NOMO-1 treated with dmso at 0.1 percent for 144 hours (cell line): ENCODE results near the gene MYH7B.

ENCODE experiments used
- DNase-seq: peaks from one replicate; lab custom pipeline; 2025; ENCODE audit not compliant: unreplicated experiment; lab: John Stamatoyannopoulos, UW

MYH7B gene

DNA sequence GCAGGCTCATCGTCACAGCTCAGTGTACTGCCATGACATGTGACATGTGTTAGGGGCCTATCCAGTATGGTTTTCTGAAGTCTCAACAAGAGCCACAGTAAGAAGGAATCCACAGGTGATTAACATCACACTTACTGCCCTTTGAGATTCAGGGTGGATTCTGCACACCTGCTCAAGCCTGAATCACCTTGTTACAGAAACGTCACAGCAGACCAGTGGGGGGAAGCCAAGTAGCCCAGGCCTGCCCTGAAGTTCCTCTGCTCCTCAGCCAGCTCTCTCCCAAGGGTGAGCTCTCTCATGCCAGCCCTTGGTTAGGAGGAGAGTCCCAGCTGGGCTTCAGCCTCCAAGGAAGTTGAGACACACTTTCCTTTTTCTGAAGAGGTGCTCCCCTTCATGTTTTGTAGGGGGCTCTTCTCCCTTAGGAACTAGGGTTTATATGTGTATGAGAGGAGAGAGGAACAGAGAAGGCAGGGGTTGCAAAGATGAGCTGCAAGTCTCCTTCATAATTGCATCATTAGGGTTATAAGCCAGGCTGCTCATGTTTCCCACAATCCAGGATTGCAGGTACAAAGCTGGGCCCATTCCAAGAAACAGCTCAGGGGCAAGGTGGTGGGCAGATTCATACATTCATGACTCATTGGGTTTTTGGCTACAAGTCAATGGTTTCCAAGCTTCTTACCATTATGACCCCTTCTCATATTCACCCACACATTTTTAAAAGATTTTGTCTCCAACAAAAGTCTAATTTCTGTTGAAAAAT lies 11.7 kb upstream of the MYH7B start:
- no peak for DNase-seq

DNA sequence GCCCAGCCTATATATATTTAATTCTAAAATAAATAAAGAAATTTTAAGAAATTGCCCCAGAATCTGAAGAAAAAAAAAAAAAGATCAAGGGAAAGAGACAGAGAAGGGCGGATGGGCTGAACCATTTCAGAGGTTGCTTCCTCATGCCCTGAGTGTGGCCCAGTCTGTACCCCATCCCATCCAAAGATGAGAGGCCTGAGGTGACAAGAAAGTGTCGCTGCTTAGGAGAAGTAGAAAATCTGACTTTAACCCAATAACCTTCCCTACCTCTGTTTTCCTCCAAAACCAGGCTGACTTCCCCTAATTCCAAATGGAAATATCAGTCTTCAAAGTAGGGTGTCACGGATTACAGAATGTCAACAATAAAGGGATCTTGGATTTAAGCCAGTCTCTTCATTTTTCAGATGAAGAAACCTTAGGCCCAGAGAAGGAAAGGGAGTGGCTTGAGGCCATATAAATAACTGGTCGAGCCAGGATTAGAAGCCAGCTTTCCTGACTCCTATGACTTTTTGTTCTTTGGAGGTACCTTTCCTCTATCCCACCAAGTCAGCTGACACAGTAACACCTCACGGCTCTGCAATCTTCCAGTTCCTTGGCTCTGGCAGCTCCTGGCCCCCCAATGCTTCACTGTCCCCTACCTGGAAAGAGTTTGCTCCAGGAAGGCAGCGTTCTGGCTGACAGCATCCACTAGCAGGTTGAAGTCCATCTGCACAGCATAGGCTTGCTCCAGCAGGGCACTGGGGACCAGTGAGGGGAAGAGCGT lies 10.2 kb upstream of the MYH7B start:
- DNase-seq: no peak

DNA sequence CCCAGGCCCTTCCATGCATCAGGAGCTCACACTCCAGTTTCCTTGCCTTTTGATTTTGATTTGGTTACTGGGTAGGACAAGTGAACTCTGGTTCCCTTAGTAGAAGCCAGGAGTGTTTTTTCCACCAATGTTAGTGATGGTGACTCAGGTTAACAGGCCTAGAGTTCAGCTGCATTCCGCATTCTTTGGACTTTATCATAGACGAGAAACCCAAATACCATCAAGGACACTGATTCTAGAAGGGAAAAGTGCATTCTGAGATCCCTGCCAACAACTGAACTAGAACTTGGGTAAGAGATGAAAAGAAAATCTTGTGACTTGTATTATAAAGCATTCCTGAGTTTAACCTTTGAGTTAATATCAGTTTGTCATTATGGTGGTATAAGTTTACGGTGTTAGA lies 9.0 kb upstream of the MYH7B start:
- DNase-seq: no peak

- no peak for DNase-seq
These were observed 8.3 kb upstream of the MYH7B start for GRCh38 chr20:34947336-34947735.

GRCh38 chr20:34948030-34948429 lies 7.6 kb upstream of the MYH7B start:
- DNase-seq: no peak

DNA sequence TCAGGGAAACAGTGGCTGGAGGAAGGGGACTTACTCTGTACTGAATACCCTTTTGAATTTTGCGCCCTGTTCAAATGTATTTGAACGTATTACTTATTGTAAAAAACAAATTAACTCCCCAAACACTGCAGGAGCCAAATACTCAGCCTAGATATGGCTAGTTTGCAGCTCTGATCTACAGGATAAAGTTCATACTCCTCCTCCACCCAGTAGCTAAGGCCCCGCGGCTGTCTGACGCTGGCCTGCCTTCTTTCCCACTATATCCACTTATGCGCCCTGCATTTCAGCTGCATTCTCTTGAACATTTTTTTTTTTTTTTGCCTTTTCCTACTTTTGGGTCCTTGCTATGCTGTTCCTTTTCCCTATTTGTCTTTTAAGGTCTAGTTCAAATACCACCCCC lies 6.5 kb upstream of the MYH7B start:
- DNase-seq: no peak

DNA sequence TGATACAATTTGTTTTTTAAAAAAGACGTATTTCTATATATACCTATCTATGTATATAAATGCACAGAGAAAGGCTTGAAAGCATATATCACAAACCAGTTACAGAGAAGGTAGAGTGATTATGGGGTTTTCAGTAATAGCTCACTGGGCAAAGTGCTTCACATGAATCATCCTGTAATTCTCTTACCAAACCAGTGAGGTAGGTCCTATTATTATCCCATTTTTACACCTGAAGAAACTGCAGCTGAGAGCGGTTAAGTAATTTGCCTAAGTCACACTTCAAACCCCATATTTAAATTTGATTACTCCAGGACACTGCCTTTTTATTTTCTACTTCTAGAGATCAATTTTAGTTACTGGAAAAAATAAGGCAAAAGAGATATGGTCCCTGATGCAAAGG lies 4.4 kb upstream of the MYH7B start:
- DNase-seq: no peak

GRCh38 chr20:34951652-34952051 lies 4.0 kb upstream of the MYH7B start:
- DNase-seq: no peak

GRCh38 chr20:34952671-34953070 lies 3.0 kb upstream of the MYH7B start:
- no peak for DNase-seq

DNA sequence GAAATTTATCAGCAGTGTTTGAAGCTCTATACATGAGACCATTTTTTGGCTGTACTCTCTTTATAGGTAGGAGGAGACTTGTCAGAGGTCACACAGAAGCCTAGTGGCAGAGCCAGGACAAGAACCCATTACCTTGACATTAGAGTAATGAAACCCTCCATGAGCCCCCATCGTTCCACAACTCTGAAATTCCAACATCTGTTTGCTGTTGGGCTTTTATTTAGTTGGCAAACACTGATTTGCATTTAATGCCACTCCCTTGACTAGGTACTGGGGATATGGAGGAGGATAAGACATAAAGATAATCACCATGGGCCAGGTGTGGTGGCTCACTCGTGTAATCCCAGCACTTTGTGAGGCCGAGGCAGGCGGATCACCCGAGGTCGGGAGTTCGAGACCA lies 1.7 kb upstream of the MYH7B start:
- no peak for DNase-seq

- no peak for DNase-seq
These were observed 801 bp upstream of the MYH7B start for GRCh38 chr20:34954904-34955230.

DNA sequence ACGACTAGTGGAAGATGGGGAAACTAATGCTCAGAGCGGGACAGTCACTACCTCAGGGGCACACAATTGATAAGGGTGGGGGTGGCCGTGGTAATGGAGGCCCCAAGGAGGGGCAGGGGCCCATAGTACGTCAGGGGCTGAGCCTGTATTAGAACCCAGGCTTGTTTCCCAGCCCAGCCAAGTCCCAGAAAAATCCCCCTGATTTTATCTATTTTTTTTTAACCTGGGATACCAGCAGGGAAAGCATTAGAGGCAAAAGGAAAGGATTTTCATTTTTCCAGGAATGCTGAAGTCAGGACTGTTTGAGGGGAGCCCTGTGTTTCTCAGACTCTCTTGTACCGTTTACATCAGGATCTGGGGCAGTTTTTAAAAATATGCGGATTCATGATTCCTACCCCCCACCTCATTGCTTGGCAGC lies 382 bp downstream of the MYH7B start:
- DNase-seq: no peak

- no peak for DNase-seq
These were observed 1.2 kb downstream of the MYH7B start for GRCh38 chr20:34956751-34957472.

GRCh38 chr20:34964486-34964885 lies 8.8 kb downstream of the MYH7B start:
- no peak for DNase-seq

DNA sequence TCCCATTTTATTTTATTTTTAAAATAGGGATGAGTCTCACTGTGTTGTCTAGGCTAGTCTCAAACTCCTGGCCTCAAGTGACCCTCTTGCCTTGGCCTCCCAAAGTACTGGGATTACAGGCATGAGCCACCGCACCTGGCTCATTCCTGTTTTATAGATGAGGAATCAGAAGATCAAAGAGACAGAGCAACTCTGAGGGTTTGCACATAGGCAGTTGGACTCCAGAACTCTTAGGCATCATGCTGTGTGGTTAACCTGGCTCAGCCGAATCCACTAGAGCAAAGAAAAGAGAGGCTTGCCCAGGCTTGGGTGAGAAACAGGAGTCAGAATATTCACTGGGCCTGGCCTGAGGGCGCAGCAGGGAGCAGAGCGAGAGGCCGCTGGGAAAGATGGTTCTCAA lies 9.4 kb downstream of the MYH7B start:
- no peak for DNase-seq

DNA sequence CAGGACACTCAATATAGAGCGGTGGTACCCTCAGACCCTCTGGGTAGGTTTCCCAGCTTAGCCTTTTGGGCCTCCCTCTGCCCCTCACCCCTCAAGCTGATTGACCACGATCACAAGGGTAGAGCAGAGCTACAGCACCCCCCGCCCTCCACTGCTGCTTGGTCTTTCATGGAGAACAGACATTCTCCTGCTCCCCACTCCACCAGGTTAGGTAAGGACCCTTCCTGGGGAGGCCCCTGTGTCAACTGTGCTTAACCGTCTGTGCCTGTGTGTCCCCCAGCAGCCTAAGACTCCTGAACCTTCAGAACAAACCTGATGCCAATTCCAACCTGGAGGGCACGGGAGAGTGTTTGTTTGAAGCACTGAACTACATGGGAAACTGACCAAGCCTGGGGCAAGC lies 11.8 kb downstream of the MYH7B start:
- no peak for DNase-seq

GRCh38 chr20:34968042-34968775 lies 12.5 kb downstream of the MYH7B start:
- no peak for DNase-seq

DNA sequence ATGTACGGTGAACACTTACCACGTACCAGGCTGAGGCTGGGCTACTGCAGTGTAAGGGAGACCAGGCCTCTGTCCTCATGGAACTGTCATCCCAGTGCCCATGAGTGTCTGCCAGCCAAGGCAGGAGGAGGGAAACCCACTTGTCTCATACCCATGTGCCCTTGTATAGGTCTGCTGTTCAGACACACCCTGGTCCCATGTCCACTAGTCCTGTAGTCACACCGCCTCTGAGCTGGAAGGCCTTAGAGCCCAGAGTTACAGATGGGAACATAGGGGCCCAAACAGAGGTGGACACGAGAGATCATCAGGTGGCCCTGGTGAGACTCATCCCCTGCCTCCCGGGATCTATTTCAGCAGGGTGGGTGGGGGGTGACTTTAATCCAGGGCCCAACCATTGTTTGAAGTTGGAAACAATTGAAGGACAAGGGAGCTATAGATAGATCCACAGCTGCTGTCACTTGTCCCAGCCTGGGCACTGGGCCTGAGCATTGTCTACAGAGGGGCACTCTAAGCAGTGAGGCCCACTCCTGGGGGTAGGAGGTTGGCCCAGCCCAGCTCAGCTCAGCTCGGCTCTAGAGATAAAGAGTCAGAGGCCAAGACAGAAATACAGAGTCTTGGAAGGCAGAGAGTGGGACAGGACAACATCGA lies 14.6 kb downstream of the MYH7B start:
- no peak for DNase-seq

GRCh38 chr20:34970846-34971560 lies 15.3 kb downstream of the MYH7B start:
- DNase-seq: no peak

- DNase-seq: no peak
These were observed 16.0 kb downstream of the MYH7B start for GRCh38 chr20:34971561-34972235.
